Transverse colon (tissue), 4 donors: ENCODE results near the gene ZDHHC18. TPM values are rescaled to one million over a fixed set of nuclear protein-coding genes. Genes with fewer than 3 reads are reported as not detected.
A peak's percentile ranks its signal among the peaks of the same experiment; 100 is the strongest.
"Not testable (repeated sequence)": the region's sequence is repeated elsewhere in the genome, so short reads cannot be mapped to it uniquely, and the experiment has no call there.

ENCODE experiments used
- DNase-seq: peaks from one replicate; pipeline ENCODE4 v3.0.0-alpha.2; 2019
- H3K27ac ChIP-seq, 4 donors: fragments of 200-600 bp; sonication (generic); 2 replicates each; pipeline ENCODE4 v1.5.1; 2016 to 2018; ENCODE audit warnings: inconsistent platforms in 4 of 4
- H3K27me3 ChIP-seq: fragments of 200-600 bp; sonication (generic); 2 replicates; pipeline ENCODE4 v1.5.1; 2017; ENCODE audit warnings: inconsistent platforms
- H3K36me3 ChIP-seq, 4 donors: fragments of 200-600 bp; sonication (generic); 2 replicates each; pipeline ENCODE4 v1.5.1; 2017 to 2019; ENCODE audit warnings: inconsistent platforms in 4 of 4
- H3K4me1 ChIP-seq, 4 donors: fragments of 200-600 bp; sonication (generic); 2 replicates each; pipeline ENCODE4 v1.5.1; 2017 to 2020; ENCODE audit warnings: inconsistent platforms in 4 of 4
- H3K4me3 ChIP-seq, 4 donors: fragments of 200-600 bp; sonication (generic); 1 replicate in 1 of 4; 2 replicates in 3 of 4; pipeline versions ENCODE4 v1.5.1 to v1.6.1; 2017 to 2019; ENCODE audit warnings: inconsistent platforms in 4 of 4
- H3K9me3 ChIP-seq, 2 donors: fragments of 200-600 bp; sonication (generic); 2 replicates each; pipeline ENCODE4 v1.5.1; 2017 to 2019; ENCODE audit warnings: inconsistent platforms in 2 of 2
- EP300 ChIP-seq: sonication (generic); formaldehyde crosslinking; IDR thresholded peaks from one replicate; pipeline ENCODE4 v1.6.1; 2017; ENCODE audit warnings: antibody characterized with exemption, low read depth
- POLR2A ChIP-seq: fragments of 450-650 bp; IDR thresholded peaks from one replicate; pipeline ENCODE4 v1.6.1; 2016; ENCODE audit warnings: antibody characterized with exemption, mild to moderate bottlenecking, moderate library complexity
- POLR2AphosphoS5 ChIP-seq, 3 donors: sonication (generic); formaldehyde crosslinking; IDR thresholded peaks; one replicate each; pipeline ENCODE4 v1.6.1; 2016; ENCODE audit warnings: antibody characterized with exemption in 3 of 3
- WGBS, 2 donors: methylation state at CpG; one replicate each; pipeline ENCODE4 v1.1.5; 2018; ENCODE audit warnings: low coverage in 1 of 2; 5-methylcytosine and 5-hydroxymethylcytosine counted together
- in situ Hi-C, 4 donors: fragments of 200-750 bp; cut with MboI; loops; one replicate each; pipeline versions ENCODE4 v1.15.0 to v1.15.1; 2017; ENCODE audit warnings: low sequenced_read_pairs in 3 of 4, low pct_ligation_motif_present in 1 of 4, low pct_unique_long_range_greater_than_20kb in 1 of 4
- intact Hi-C: fragments of 100-400 bp; cut with DNase I; formaldehyde crosslinking; loops from one replicate; pipeline ENCODE4 v1.15.1; 2023; ENCODE audit warnings: low total_unique reads
- total RNA-seq, 4 donors: library from RNA; depleted of rRNA; stranded (reverse); fragments of >200 nt; gene quantifications; one replicate each; pipeline ENCODE4 v1.1.0, GENCODE V29; 2016
- TF ChIP-seq, protein P1 (sequence below), 5 experiments: fragments of 200-600 bp in 3 of 5; fragments of 450-650 bp in 2 of 5; sonication (generic) in 3 of 5; IDR thresholded peaks; 1 replicate in 2 of 5; 2 replicates in 3 of 5; pipeline ENCODE4 v1.5.1; 2016 to 2017; ENCODE audit warnings: antibody characterized with exemption in 5 of 5, inconsistent platforms in 3 of 5, mild to moderate bottlenecking in 2 of 5, moderate library complexity in 1 of 5

The ZDHHC18 gene
- total RNA-seq, 4 donors from 2014 or later = 4.4 to 37.3 (median 28.0) TPM

DNA sequence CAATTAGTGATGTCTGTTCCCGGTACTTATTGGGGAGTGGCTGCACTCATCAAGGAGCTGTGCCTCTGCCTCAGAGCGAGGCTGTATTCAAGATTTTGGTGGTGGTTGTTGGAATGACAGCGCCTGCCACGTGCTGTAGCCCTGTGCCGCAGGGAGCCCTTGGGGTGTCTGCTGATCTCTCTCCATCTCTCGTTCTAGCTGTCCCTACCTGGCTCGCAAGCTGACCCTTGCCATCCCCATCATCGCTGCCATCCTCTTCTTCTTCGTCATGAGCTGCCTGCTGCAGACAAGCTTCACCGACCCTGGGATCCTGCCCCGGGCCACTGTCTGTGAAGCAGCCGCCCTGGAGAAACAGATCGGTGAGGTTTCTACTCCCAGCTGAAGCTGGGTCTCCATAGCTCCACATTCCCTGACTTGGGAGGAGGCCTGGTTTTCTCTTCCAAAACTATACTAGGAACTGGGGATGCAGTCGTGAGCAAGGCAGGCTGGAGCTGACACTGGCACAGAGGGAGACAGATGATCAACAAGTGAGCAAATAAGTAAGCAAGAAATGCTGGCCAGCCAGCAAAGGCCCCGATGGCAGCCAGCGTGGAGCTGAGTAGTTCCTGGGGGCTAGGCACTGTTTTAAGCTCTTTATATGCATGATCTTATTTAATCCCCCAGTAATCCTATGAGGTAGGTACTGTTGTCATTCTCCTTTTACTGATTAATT lies 5.9 kb downstream of the ZDHHC18 start:
- H3K27me3 ChIP-seq = no peaks in the 10 kb centered on the region
- in situ Hi-C loops = no loop called here
- intact Hi-C loops = no loop called here
- peaks cover 0 to 19% (median 8%) of the 10 kb centered on the region in 4 donors for H3K36me3 ChIP-seq
- TF ChIP-seq, protein P1, sequence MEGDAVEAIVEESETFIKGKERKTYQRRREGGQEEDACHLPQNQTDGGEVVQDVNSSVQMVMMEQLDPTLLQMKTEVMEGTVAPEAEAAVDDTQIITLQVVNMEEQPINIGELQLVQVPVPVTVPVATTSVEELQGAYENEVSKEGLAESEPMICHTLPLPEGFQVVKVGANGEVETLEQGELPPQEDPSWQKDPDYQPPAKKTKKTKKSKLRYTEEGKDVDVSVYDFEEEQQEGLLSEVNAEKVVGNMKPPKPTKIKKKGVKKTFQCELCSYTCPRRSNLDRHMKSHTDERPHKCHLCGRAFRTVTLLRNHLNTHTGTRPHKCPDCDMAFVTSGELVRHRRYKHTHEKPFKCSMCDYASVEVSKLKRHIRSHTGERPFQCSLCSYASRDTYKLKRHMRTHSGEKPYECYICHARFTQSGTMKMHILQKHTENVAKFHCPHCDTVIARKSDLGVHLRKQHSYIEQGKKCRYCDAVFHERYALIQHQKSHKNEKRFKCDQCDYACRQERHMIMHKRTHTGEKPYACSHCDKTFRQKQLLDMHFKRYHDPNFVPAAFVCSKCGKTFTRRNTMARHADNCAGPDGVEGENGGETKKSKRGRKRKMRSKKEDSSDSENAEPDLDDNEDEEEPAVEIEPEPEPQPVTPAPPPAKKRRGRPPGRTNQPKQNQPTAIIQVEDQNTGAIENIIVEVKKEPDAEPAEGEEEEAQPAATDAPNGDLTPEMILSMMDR (IDR thresholded peaks at IDR 0.05) = no peak
- TF ChIP-seq POLR2AphosphoS5 (IDR thresholded peaks at IDR 0.05) = no peak
- no peak for TF ChIP-seq POLR2A
- no peak for TF ChIP-seq EP300
- H3K27ac ChIP-seq = peak overlapping the region in 2 of 4 donors; percentile 71 to 74
- no peak for DNase-seq
- no peak overlapping the region for H3K4me3 ChIP-seq
- H3K4me1 ChIP-seq = peaks cover 6 to 32% (median 18%) of the 10 kb centered on the region in 4 donors
- 86 to 94% methylated on average over 7 to 16 of the region's 16 CpGs for WGBS, 2 donors
- H3K9me3 ChIP-seq = no peaks in the 10 kb centered on the region

DNA sequence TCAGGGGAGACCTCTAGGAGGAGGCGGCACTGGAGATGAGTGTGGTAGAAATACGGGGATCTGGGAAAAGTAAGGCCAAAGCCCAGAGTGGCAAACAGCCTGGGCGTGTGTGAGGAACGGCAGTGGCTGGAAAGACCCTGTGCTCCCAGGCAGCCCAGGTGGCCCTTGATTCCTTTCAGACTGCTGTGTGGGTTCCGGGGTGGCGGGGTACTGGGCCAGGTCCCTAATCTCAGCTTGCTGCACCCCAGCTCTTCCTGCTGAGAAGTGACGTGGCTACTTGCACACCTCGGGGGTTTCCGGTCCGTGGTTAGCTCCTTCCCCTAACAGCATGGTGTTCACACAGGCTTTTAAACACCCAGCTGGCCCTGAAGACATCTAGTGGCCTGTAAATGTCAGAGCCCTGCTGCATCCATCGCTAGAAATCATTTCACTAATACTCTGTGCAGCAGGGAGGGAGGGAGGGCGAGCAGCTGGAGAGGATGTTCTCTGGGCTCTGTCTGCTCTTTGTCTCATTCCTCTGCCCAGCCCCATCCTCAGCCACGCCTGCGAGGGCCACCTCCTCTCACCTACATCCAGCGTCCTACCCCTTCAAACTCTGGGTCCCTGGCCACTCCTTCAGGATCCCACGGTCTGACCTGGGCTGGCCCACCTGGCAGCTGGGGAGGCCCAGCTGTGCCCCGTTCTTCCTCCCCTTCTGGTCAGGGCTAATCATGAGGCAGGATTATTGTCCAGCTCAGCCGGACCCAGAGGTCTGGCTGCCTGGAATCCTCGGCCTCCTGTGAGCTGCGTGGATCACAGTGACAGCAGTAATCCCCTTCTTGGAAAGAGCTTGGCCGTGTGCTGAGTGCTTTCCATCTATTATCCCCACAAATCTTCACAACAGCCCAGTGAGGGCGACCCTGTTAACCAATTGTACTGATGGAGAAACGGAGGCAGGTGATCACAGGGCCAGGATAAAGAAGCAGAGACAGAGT lies 7.2 kb downstream of the ZDHHC18 start:
- H3K27me3 ChIP-seq = no peaks in the 10 kb centered on the region
- H3K9me3 ChIP-seq = no peaks in the 10 kb centered on the region
- H3K4me1 ChIP-seq = peaks cover 0 to 19% (median 7%) of the 10 kb centered on the region in 4 donors
- in situ Hi-C loops (no loop called here), intact Hi-C loops (no loop called here)
- peaks cover 0 to 19% (median 8%) of the 10 kb centered on the region in 4 donors for H3K36me3 ChIP-seq
- peak overlapping the region; percentile 50 to 74 (median 68) for H3K27ac ChIP-seq
- DNase-seq = peak; percentile 83
- no peak overlapping the region for H3K4me3 ChIP-seq
- TF ChIP-seq EP300 = no peak
- peak; percentile 23 for TF ChIP-seq POLR2A
- TF ChIP-seq POLR2AphosphoS5 (IDR thresholded peaks at IDR 0.05) = peak in 1 of 3 donors; percentile 17
- TF ChIP-seq, protein P1 (IDR thresholded peaks at IDR 0.05) = no peak
- WGBS, 2 donors = 56 to 77% methylated on average over 5 to 23 of the region's 23 CpGs

DNA sequence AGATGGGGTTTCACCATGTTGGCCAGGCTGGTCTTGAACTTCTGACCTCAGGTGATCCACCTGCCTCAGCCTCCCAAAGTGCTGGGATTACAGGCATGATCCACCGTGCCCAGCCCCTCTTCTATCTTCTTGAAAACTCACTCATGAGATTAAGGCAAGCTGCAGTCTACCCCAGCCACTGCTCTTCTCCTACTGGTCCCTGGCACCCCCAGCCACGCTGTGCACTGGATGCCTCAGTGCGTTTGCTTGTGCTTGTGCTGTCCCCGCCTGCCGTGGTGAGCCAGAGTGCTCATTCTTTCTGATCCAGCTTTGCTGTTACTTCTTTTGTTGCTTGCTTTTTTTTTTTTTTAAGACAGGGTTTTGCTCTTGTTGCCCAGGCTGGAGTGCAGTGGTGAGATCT lies 11.2 kb downstream of the ZDHHC18 start:
- DNase-seq, intact Hi-C loops, in situ Hi-C loops, H3K27me3 ChIP-seq, H3K9me3 ChIP-seq, H3K4me1 ChIP-seq, H3K4me3 ChIP-seq: not testable (repeated sequence)
- WGBS, 2 donors = 94% methylated on average over 5 of the region's 5 CpGs; no CpG with 5 or more reads in 1 of the 2 donors
- peak overlapping the region in 1 of 4 donors; percentile 74 for H3K27ac ChIP-seq
- H3K36me3 ChIP-seq = peaks cover 0 to 31% (median 8%) of the 10 kb centered on the region in 4 donors

DNA sequence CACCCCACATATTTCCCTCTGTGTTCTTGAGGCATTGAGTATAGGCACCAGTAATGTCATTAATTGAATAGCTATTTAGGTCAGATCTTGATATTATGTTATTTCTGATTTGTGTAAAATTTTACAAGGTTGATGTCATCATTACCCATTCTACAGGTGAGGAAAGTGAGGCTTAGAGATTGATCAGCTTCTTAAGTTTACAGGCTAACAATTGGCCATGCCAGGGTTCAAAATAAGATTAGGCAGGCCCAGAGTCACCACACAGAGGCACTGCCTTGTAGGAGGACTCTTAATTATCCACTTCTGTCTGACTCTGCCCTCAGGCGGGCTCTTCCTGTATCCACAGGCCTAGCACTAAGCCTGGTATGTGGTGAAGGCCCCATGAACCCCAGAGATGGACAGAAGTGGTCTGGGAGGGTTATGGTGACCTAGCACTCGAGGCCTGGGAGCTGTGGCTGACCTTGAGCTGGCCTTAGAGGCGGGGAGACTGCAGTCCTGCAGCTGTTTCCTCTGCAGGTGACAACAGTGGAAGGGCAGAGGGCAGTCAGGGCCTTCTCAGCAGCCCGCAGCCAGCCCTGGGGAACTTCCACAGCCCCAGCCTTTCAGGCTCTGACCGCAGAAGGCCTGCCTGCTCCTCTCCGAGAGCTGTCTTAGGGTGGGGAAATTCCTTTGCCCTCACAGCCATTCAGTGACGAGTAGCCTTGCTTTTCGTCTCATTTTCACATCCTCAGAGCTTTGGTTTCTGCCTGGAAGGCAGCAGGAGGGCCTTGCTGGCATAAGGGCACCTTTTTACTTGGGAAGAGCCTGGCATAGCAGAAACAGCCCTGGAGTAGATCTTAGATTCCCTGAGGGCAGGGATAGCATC lies 12.2 kb downstream of the ZDHHC18 start:
- H3K27me3 ChIP-seq = no peaks in the 10 kb centered on the region
- no peak overlapping the region for H3K4me3 ChIP-seq
- H3K27ac ChIP-seq = peak overlapping the region in 2 of 4 donors; percentile 42 to 74
- no peaks in the 10 kb centered on the region for H3K9me3 ChIP-seq
- in situ Hi-C loops (no loop called here), intact Hi-C loops (no loop called here)
- peaks cover 0 to 21% (median 3%) of the 10 kb centered on the region in 4 donors for H3K36me3 ChIP-seq
- DNase-seq = peak; percentile 71
- no peaks in the 10 kb centered on the region for H3K4me1 ChIP-seq
- TF ChIP-seq POLR2A = no peak
- no peak for TF ChIP-seq POLR2AphosphoS5 (IDR thresholded peaks at IDR 0.05)
- TF ChIP-seq, protein P1 (IDR thresholded peaks at IDR 0.05) = no peak
- TF ChIP-seq EP300 = no peak
- WGBS, 2 donors = 59% methylated on average over 8 of the region's 8 CpGs; no CpG with 5 or more reads in 1 of the 2 donors
